BE2C (cell line): ENCODE measurements around the gene CRADD.

Experiments
- DNase-seq: peaks from one replicate; pipeline ENCODE4 v3.0.0-alpha.2; 2020
- H3K27me3 ChIP-seq: fragments of 250-450 bp; sonication (Bioruptor Pico); 2 replicates; pipeline ENCODE4 v1.5.1; 2020; ENCODE audit warnings: mild to moderate bottlenecking
- H3K36me3 ChIP-seq: fragments of 250-450 bp; sonication (Bioruptor Pico); 2 replicates; pipeline ENCODE4 v1.5.1; 2020; ENCODE audit warnings: mild to moderate bottlenecking
- H3K4me1 ChIP-seq: fragments of 250-450 bp; sonication (Bioruptor Pico); 2 replicates; pipeline ENCODE4 v1.5.1; 2020
- H3K4me3 ChIP-seq: 2 replicates; pipeline ENCODE4 v1.5.1; 2011; ENCODE audit warnings: low read depth, low read length
- H3K9me3 ChIP-seq: fragments of 250-450 bp; sonication (Bioruptor Pico); 2 replicates; pipeline ENCODE4 v1.5.1; 2020
- CTCF ChIP-seq: IDR thresholded peaks from 2 replicates; pipeline ENCODE4 v1.5.1; 2012; ENCODE audit warnings: mild to moderate bottlenecking, low read depth, low read length

The CRADD gene

DNA sequence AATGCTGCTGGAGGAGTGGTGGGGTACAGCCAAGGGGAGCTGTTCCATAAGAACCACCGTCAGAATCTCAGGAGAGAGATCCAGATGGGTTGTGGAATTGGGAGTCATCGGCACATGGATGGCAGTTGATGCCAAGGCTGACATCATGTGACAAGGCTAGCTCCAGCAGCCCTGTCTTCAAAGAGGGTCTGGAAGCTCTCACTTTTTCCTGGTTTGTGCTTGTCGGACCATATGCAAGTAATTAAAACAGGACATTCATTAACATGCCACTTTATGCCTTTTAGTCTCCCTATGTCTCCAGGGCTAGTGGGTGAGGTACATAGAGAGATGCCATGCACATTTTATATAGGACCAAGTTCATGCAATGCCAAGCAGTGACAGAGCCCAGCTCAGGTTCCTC lies 211.8 kb downstream of the CRADD start:
- no peak overlapping the region for H3K4me3 ChIP-seq
- no peaks in the 10 kb centered on the region for H3K36me3 ChIP-seq
- no peak for DNase-seq
- no peaks in the 10 kb centered on the region for H3K9me3 ChIP-seq
- TF ChIP-seq CTCF, result no peak
- H3K27me3 ChIP-seq, result no peaks in the 10 kb centered on the region
- peaks cover 10% of the 10 kb centered on the region; the same call in 1 of the 2 replicates for H3K4me1 ChIP-seq

- TF ChIP-seq CTCF, result no peak
- H3K4me3 ChIP-seq, result no peak overlapping the region
- no peaks in the 10 kb centered on the region for H3K9me3 ChIP-seq
- no peak for DNase-seq
- H3K36me3 ChIP-seq, result no peaks in the 10 kb centered on the region
- peaks cover 10% of the 10 kb centered on the region; the same call in 1 of the 2 replicates for H3K4me1 ChIP-seq
- no peaks in the 10 kb centered on the region for H3K27me3 ChIP-seq
Measured at GRCh38 chr12:93889516-93890212, 212.5 kb downstream of the CRADD start.

DNA sequence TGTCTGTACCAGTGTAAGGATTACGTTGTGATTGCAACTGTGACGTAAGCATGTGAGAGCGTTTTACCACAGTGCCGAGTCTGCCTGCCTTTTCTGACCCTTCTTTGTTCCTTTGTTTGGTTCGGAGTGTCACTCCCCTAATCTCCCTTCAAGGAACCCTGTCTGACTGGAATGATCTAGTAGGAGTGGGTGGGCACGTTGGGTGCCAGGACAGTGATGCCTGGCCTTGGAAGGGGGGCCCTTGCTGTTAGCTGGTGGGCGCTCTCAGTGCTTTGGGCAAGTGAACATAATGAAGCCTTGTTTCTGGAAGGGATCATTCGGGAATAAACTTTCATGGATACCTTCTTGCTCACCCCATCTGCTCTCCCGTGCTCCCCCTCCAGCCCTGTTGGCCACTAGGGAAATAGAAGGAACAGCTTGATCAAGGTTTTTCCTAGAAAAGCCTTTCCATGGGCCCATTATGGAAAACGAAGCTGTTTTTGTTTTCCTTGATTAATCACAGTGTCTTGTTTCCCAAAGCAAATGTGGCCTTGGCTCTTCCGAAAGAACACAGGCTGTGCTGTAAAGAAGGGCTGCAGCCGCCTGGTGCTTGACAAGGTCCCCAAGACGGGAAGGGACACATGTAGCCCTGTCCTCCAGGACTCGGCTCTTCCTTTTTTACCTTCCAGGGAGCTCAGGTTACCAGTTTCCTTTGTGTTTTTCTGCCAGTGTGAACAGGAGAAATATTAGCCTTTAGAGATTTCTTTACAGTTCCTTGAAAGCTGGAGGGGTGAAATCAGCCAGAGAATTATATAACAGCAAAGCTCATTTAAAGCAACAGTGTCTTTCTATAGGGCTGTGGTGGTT lies 215.5 kb downstream of the CRADD start:
- DNase-seq, result no peak
- no peak overlapping the region for H3K4me3 ChIP-seq
- H3K36me3 ChIP-seq, result no peaks in the 10 kb centered on the region
- TF ChIP-seq CTCF, result no peak
- no peaks in the 10 kb centered on the region for H3K27me3 ChIP-seq
- no peaks in the 10 kb centered on the region for H3K4me1 ChIP-seq
- no peaks in the 10 kb centered on the region for H3K9me3 ChIP-seq

GRCh38 chr12:93894391-93895088 lies 217.4 kb downstream of the CRADD start:
- H3K9me3 ChIP-seq, result no peaks in the 10 kb centered on the region
- no peaks in the 10 kb centered on the region for H3K27me3 ChIP-seq
- H3K4me1 ChIP-seq, result no peaks in the 10 kb centered on the region
- no peaks in the 10 kb centered on the region for H3K36me3 ChIP-seq
- H3K4me3 ChIP-seq, result no peak overlapping the region
- no peak for TF ChIP-seq CTCF
- DNase-seq, result peak; percentile 23

DNA sequence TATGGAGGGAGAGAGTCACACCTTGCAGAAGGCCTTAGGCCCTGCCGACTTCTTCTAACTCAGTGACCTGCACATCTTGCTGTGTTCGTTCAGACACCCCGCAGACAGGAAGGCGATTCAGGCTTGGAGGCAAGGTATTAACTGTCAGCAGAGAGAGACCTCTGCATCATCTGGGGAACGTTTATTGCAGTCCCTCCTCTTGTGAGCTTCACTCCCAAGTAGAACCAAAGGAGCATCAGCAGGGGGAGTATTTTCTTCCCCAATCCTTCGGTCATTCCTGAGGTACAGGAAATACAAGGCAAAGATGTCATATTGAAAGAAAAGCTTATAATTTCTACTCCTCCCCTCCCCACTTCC lies 217.9 kb downstream of the CRADD start:
- TF ChIP-seq CTCF, result no peak
- Histone ChIP-seq H3K4me1 (no peaks in the 10 kb centered on the region), H3K4me3 (no peak overlapping the region), H3K36me3 (no peaks in the 10 kb centered on the region), H3K27me3 (no peaks in the 10 kb centered on the region), H3K9me3 (no peaks in the 10 kb centered on the region)
- DNase-seq, result no peak
